Measurements from ENCODE around the gene ZNF254. TPM values are rescaled to one million over a fixed set of nuclear protein-coding genes. Genes with fewer than 3 reads are reported as not detected.

Gene ZNF254
- total and polyA plus RNA-seq, 2 donors (not counting 1 experiment from before 2014, with no cell fraction given), result 6.4 to 8.9 TPM

DNA sequence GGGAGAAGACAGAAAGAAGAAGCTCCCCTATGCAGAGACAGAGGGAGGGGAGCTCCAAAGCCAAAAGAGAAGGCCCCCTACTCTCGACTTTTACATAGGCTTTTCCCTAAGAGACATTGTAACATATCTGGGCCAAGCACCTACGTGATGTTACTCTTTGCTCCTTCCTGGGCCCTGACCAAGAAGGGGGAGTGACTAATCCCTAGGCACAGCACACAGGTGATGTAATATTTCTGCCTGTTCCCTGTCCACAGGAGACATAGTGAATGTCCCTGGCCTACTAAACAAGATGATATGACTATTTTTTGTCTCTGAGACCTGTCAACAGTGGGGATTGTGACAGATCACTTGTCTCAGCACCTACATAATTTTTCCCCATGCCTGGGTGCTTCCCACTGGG is 15.9 kb upstream of the ZNF254 start:
- Histone ChIP-seq H3K9ac (ENCODE audit: insufficient read depth, low read length) (no peak overlapping the region), H2AFZ (ENCODE audit: low read length) (no peak overlapping the region), H3K4me2 (ENCODE audit: extremely low read depth, insufficient read depth, low read length) (no peak overlapping the region), H3K27me3 (ENCODE audit: control insufficient read depth, insufficient read depth, low read length) (no peaks in the 10 kb centered on the region), H3K79me2 (ENCODE audit: control insufficient read depth, insufficient read depth, low read length) (no peaks in the 10 kb centered on the region), H4K20me1 (ENCODE audit: control insufficient read depth, extremely low read depth, insufficient read depth, low read length) (no peaks in the 10 kb centered on the region), H3K9me3 (ENCODE audit: control insufficient read depth, insufficient read depth, low read depth, low read length) (no peaks in the 10 kb centered on the region), H3K27ac (ENCODE audit: insufficient read depth, low read length) (no peak overlapping the region), H3K36me3 (ENCODE audit: control insufficient read depth, insufficient read depth, low read length) (no peaks in the 10 kb centered on the region), H3K4me3 (replicated peaks in 1 of 4; ENCODE audit: control extremely low read depth in 1 of 4, insufficient read depth in 1 of 4, low read depth in 3 of 4, low read length in 4 of 4) (no peak overlapping the region), H3K4me1 (ENCODE audit: control insufficient read depth, extremely low read depth, insufficient read depth, low read length) (no peaks in the 10 kb centered on the region)
- TF ChIP-seq CTCF (conservative IDR thresholded peaks at IDR 0.05 in 1 of 2, IDR thresholded peaks at IDR 0.05 in 1 of 2; ENCODE audit: low read depth in 1 of 2, low read length in 2 of 2) (no peak), EZH2 (IDR thresholded peaks at IDR 0.05; ENCODE audit: low read length, missing control alignments) (no peak)
- no peak for DNase-seq (ENCODE audit: low read depth in 2 of 2)

GRCh38 chr19:24072720-24073119 is 14.3 kb upstream of the ZNF254 start:
- no peaks in the 10 kb centered on the region for H3K36me3 ChIP-seq (ENCODE audit: control insufficient read depth, insufficient read depth, low read length)
- no peak overlapping the region for H3K4me3 ChIP-seq (replicated peaks in 1 of 4; ENCODE audit: control extremely low read depth in 1 of 4, insufficient read depth in 1 of 4, low read depth in 3 of 4, low read length in 4 of 4)
- no peaks in the 10 kb centered on the region for H3K27me3 ChIP-seq (ENCODE audit: control insufficient read depth, insufficient read depth, low read length)
- TF ChIP-seq CTCF (conservative IDR thresholded peaks at IDR 0.05 in 1 of 2, IDR thresholded peaks at IDR 0.05 in 1 of 2; ENCODE audit: low read depth in 1 of 2, low read length in 2 of 2) (no peak), EZH2 (IDR thresholded peaks at IDR 0.05; ENCODE audit: low read length, missing control alignments) (no peak)
- H3K9me3 ChIP-seq (ENCODE audit: control insufficient read depth, insufficient read depth, low read depth, low read length), result no peaks in the 10 kb centered on the region
- no peaks in the 10 kb centered on the region for H3K4me1 ChIP-seq (ENCODE audit: control insufficient read depth, extremely low read depth, insufficient read depth, low read length)
- H3K9ac ChIP-seq (ENCODE audit: insufficient read depth, low read length), result no peak overlapping the region
- no peak overlapping the region for H3K27ac ChIP-seq (ENCODE audit: insufficient read depth, low read length)
- no peaks in the 10 kb centered on the region for H4K20me1 ChIP-seq (ENCODE audit: control insufficient read depth, extremely low read depth, insufficient read depth, low read length)
- H2AFZ ChIP-seq (ENCODE audit: low read length), result no peak overlapping the region
- H3K79me2 ChIP-seq (ENCODE audit: control insufficient read depth, insufficient read depth, low read length), result no peaks in the 10 kb centered on the region
- DNase-seq (ENCODE audit: low read depth in 2 of 2), result no peak
- H3K4me2 ChIP-seq (ENCODE audit: extremely low read depth, insufficient read depth, low read length), result no peak overlapping the region

DNA sequence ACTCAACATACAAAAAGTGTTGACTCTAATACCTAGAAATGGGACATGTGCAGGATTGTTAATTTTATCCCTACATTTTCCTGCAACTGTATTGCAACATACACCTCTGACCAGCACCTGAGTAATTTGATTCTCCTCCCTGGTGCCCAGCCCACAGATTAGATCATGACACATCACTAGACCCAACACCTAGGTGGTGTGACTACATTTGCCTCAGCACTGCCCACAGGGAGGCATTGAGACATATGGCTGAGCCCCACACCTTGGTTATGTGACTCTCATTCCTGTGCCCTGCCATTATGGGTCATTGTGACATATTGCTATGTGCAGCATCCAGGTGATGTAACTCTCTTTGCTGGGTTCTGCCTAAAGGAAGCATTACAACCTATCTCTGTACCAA is 13.2 kb upstream of the ZNF254 start:
- Histone ChIP-seq H3K27me3 (ENCODE audit: control insufficient read depth, insufficient read depth, low read length) (no peaks in the 10 kb centered on the region), H3K9ac (ENCODE audit: insufficient read depth, low read length) (no peak overlapping the region), H2AFZ (ENCODE audit: low read length) (no peak overlapping the region), H3K36me3 (ENCODE audit: control insufficient read depth, insufficient read depth, low read length) (no peaks in the 10 kb centered on the region), H3K27ac (ENCODE audit: insufficient read depth, low read length) (no peak overlapping the region), H3K4me1 (ENCODE audit: control insufficient read depth, extremely low read depth, insufficient read depth, low read length) (no peaks in the 10 kb centered on the region), H3K79me2 (ENCODE audit: control insufficient read depth, insufficient read depth, low read length) (no peaks in the 10 kb centered on the region), H3K4me2 (ENCODE audit: extremely low read depth, insufficient read depth, low read length) (no peak overlapping the region), H3K4me3 (replicated peaks in 1 of 4; ENCODE audit: control extremely low read depth in 1 of 4, insufficient read depth in 1 of 4, low read depth in 3 of 4, low read length in 4 of 4) (no peak overlapping the region), H4K20me1 (ENCODE audit: control insufficient read depth, extremely low read depth, insufficient read depth, low read length) (no peaks in the 10 kb centered on the region), H3K9me3 (ENCODE audit: control insufficient read depth, insufficient read depth, low read depth, low read length) (no peaks in the 10 kb centered on the region)
- TF ChIP-seq EZH2 (IDR thresholded peaks at IDR 0.05; ENCODE audit: low read length, missing control alignments) (no peak), CTCF (conservative IDR thresholded peaks at IDR 0.05 in 1 of 2, IDR thresholded peaks at IDR 0.05 in 1 of 2; ENCODE audit: low read depth in 1 of 2, low read length in 2 of 2) (no peak)
- no peak for DNase-seq (ENCODE audit: low read depth in 2 of 2)

Data from fibroblast of lung (primary cell).